Adipose tissue (tissue), 3 donors: ENCODE data around the gene STK32C. TPM values are rescaled to one million over a fixed set of nuclear protein-coding genes. Genes with fewer than 3 reads are reported as not detected.
"Not testable (repeated sequence)": the region's sequence is repeated elsewhere in the genome, so short reads cannot be mapped to it uniquely, and the experiment has no call there.

ENCODE experiments used
- H3K27ac ChIP-seq: one replicate; pipeline ENCODE4 v1.5.1; 2013; ENCODE audit warnings: low read depth, low read length
- WGBS, 3 donors: extraction: QIAGEN DNeasy Blood & Tissue Kit; methylation state at CpG; one replicate each; pipeline ENCODE4 v1.1.7; 2013; 5-methylcytosine and 5-hydroxymethylcytosine counted together
- polyA plus RNA-seq, 3 donors: library from polyadenylated mRNA; stranded (reverse); fragments of 200-250 nt; gene quantifications; one replicate each; pipeline ENCODE4 v1.2.3, GENCODE V29; 2013
- donor health status: healthy with polysubstance abuse.
- donor health status: Bipolar disorder and iron deficiency.
- donor health status: healthy.

STK32C gene
- polyA plus RNA-seq, 3 donors, result 7.0 to 12.1 (median 7.2) TPM

DNA sequence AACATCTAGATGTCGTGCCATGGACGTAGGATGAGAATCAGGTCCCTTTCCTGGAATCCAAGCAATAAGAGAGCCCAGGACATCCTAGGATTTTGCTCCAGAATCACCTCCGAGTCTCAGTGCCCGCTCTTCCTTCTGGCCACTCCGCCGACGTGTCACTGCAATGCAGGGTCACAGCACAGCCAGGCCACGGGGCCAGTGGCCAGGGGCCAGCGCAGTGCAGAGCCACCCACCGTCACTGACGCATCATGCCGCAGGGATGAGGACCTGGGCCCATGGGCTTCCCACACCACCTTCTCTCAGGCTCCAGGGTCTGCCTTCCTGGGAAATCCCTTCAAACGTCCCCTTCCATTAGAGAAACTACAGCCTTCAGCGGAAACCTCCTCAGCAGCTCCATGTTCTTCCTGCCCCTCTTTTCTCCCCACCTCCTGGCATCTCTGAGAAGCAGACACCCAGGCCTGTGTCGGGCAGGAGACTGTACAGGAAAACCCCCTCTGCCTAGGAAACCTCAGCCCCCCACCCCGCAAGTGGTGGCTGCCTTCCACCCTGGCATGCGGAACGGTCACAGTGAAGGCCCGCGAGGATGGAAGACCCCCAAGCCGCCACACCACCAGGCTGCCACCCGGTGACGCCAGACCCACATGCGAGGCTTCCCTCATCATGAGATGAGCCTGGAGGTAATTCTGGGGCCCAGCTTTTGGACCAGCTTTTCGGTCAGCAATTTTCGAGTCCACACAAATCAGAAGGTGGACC is 32.1 kb downstream of the STK32C start:
- 93 to 94% (median 94%) methylated on average over 26 of the region's 26 CpGs for WGBS, 3 donors
- no peak overlapping the region for H3K27ac ChIP-seq

DNA sequence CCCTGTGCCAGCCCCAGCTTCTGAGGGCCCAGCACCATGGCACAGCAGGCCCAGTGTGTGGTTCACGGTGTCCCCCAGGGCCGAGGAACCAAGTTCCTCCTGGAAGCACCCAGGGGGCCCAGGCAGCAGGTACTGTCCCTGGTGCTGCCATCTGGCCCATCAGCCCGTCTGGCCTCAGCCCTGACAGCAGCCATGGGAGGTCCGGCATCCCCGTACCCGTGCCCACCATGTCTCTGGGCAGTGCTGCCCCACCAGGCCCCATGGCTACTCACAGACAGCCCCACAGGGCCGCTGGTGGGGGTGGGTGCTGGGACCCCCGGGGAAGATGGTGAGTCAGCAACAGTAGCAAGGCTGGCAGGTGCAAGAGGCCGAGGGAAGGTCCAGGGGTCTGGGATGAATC is 32.8 kb downstream of the STK32C start:
- 88 to 90% (median 88%) methylated on average over 9 of the region's 9 CpGs for WGBS, 3 donors
- H3K27ac ChIP-seq, result no peak overlapping the region

DNA sequence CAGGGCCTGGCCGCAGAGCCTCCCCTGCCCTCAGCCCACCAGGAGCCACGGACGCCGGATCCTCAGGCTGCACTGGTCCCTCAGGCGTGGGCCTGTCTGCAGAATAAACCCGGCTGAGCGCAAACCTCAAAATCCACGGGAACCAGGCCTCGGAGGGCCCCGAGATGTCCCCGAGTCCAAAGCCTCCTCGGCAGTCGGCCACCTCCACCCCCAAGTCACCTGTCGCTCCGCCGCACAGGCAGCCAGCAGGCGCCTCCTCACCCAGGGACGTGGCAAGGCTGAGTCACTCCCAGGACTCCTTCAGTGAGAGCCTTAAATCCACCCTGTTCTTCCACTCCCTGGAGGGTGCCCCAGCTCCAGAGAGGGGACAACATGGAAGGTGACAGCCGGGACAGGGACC is 33.2 kb downstream of the STK32C start:
- H3K27ac ChIP-seq, result no peak overlapping the region
- 89 to 96% (median 94%) methylated on average over 19 of the region's 19 CpGs for WGBS, 3 donors

DNA sequence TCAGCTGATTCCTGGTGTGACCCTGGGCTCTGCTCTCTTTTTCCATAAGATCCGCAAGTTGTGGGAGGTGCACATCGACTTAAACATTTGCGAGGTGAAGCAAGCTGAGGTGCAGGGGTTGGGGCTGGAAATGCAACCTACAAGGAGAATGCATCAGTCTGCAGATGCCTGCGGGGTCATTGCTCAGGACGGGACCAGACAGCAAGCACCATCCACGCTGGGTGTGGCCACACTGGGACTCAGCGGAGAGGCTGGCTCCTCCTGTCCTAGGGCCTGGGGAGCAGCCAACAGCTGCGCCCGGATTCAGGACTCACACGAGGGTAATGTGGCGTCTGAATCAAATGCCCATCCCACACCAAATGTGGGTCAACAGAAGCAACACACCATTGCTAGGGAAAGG is 33.8 kb downstream of the STK32C start:
- H3K27ac ChIP-seq, result no peak overlapping the region
- 77 to 94% (median 89%) methylated on average over 11 of the region's 11 CpGs for WGBS, 3 donors

DNA sequence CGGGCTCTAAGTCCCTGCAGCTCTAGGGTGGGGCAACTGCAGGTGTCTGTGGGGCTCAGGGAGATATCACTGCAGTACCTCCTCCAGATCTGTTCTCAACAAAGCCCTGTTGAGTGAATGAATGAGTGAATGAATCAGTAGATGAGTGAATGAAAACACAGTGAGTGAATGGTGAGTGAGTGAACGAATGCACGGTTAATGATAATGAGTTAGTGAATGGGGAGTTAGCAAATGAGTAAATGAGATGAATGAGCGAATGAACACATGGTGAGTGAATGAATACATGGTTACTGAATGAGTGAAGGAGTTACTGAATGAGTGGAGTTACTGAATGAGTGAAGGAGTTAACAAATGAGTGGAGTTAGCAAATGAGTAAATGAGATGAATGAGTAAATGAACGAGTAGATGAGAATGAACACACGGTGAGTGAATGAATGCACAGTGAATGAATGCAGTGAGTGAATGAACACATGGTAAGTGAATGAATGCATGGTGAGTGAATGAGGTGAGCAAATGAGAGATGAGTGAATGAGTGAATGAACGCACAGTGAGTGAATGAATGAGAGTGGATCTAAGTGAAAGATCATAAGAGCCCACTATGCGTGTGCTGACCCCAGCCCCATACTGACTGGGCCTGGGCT is 34.3 kb downstream of the STK32C start:
- WGBS, 3 donors, result 87 to 93% (median 90%) methylated on average over 8 of the region's 8 CpGs
- no peak overlapping the region for H3K27ac ChIP-seq

DNA sequence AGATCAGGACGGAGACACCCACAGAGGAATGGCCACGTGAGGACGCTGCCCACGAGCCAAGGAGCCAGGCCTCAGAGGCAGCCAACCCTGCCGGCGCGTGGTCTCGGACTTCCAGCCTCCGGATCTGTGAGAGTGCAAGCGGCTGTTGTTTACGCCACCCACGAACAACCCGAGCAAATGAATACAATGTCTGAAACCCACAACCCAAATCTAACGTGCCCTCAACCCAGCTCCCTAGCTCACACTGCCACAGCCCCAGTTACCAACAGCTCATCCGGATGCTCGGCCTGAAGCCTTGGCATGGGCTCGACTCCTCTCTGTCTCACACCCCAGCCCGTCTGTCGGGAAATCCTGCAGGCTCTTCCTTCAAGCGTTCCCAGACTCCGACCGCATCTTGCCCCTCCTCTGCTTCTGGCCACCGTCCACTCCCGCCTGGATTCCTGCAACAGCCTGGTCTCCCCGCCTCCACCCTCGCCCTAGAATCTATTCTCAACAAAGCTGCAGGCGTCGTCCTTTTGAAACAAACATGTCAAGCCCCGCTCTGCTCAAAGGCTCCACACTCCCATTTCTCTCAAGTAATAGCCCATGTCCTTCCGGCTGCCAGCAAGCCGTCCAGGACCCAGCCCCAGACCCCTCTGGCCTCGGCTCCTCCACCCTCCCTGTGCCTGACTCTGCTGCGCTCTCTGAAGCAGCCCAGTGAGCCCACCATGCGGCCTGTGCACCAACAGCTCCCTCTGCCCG is 35.3 kb downstream of the STK32C start:
- 58 to 74% (median 59%) methylated on average over 35 of the region's 35 CpGs for WGBS, 3 donors
- no peak overlapping the region for H3K27ac ChIP-seq

DNA sequence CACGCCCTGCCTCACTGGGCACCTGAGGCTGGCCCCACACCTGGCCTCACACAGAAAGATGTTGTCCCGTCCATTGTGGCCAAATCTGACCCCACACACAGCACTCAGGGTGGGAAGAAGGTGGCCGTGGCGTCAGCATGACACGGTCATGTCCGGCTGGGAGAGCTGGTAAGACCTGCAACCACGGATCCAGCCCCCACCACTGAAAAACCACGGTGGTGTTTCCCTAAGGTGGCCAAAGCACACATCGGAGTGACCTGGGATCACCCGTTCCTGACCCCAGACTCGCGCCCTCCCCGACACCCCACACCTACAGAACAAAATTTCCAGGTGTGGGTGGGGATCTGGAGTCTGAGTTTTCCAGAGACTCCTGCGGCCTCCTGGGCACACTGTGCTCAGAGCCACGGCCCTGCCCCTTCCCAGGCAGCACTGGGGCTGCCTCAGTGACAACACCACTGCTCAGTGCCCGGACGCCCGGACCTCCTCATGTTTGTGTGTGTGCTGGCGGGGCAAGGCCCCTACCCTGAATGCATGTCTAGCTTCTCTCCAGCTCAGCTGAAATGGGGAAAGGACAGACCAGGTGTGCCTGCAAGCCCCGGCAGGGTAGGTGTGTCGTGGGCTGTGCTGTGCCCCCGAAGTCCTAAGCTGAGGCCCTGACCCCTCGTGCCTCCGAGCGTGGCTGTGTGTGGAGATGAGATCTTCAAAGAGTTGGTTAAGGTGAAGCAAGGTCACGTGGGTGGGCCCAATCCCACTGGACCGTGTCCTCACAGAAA is 36.1 kb downstream of the STK32C start:
- 81 to 85% (median 85%) methylated on average over 27 of the region's 27 CpGs for WGBS, 3 donors
- no peak overlapping the region for H3K27ac ChIP-seq

DNA sequence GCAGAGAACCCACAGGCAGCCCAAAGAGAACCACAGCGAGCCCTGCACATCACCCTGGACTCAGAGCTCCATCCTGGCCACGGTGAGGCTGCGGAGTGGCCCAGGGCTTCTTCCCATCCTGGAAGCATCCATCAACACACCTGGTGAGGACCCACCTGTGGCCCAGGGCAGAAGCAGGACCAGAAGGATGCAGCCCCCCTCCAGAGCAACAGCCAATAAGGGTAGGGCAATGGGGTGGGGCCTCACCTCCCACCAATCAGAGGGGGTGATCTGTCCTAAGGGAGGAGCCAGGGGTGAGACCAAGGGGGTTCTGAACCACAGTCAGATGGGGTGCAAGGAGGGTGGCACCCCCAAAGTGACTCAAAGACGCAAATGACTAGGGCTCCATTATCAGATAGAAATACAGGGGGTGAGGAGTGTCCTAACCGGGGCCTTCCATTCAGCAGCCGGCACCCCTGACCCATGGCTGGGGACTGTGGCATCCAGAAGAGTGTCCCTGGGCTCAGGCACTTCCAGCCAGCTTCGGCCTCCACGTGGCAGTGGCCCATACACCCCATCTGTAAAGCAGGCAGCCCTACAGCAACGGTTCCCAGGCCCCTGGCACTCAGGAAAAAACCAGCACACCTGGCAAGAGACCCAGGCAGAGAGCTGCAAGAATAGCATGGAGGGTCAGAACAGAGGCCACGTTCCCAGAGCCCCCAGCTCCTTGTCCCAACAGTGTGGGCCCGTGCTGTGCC is 36.9 kb downstream of the STK32C start:
- no peak overlapping the region for H3K27ac ChIP-seq
- WGBS, 3 donors, result 84 to 94% (median 85%) methylated on average over 11 of the region's 11 CpGs

DNA sequence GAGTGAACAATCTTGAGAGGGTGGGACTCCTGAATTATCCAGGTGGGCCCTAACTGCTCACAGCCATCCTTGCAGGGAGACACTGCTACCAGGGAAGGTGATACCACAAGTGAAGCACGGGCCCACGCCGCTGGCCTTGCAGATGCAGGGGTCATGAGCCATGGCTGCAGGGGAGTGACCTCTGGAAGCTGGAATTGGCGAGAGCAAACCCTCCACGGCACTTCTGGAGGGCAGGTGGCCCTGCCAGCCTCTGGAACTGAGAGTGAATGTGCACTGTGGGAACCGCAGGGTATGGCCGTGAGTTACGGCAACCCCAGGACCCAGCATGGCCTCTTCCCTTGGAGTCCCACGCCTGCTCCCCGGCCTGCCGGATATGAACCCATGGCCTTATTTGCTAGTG is 37.5 kb downstream of the STK32C start:
- no peak overlapping the region for H3K27ac ChIP-seq
- 93 to 97% (median 93%) methylated on average over 11 of the region's 11 CpGs for WGBS, 3 donors

DNA sequence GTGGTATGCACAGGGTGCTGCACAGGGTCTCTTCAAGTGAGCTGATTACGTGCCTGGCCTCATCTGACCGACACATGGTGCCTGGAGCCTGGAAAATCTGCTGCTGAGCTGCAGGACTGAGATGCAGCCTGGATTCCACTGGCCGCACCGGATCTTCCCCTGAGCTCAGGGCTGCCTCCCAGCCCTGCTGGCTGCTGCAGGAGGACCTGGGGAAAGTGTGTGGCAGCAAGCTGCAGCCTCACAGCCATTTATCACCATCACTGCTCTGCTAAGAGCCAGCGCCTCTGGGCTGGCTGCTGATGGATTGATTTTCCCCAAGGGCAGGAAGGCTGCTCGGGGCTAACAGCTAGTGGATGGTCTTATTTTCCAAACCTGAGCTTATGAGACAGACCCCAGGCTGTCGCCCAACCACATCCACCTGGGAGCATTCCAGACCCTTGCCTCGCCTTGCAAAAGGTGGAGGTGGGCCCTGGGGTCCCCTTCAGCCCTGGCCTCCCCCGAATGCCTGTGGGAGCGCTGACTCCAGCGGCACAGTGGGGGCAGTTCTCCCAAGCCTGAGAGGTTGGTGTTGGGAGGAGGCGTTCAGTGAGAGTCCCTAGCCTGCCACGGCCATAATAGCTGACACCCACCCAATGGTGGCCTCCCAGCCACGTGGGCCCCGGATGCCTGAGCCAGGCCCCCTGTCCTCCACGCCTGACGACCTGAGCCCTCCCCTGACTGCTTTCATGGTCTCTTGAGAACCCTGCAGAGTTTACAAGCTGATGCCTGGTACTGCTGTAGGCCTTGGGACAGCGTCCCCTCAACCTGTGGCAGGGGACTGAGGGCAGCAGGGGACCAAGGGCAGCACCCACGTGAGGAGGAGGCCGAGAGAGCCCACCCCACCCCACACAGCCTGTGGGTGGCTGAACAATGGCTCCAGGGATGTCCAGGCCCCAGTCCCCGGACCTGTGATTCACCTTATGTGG is 38.2 kb downstream of the STK32C start:
- 73 to 84% (median 83%) methylated on average over 21 of the region's 21 CpGs for WGBS, 3 donors
- no peak overlapping the region for H3K27ac ChIP-seq

DNA sequence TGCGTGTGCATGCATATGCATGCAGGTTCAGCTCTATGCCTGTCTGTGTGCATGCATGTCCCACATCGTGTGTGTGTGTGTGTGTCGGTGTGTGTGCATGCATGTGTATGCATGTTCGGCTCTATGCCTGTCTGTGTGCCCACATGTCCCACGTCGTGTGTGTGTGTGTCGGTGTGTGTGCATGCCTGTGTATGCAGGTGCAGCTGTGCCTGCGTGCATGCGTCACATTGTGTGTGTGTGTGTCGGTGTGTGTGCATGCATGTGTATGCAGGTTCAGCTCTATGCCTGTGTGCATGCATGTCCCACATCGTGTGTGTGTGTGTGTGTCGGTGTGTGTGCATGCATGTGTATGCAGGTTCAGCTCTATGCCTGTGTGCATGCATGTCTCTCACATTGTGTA is 39.8 kb downstream of the STK32C start:
- H3K27ac ChIP-seq, result not testable (repeated sequence)
- WGBS, 3 donors, result 90 to 96% (median 91%) methylated on average over 12 of the region's 12 CpGs

DNA sequence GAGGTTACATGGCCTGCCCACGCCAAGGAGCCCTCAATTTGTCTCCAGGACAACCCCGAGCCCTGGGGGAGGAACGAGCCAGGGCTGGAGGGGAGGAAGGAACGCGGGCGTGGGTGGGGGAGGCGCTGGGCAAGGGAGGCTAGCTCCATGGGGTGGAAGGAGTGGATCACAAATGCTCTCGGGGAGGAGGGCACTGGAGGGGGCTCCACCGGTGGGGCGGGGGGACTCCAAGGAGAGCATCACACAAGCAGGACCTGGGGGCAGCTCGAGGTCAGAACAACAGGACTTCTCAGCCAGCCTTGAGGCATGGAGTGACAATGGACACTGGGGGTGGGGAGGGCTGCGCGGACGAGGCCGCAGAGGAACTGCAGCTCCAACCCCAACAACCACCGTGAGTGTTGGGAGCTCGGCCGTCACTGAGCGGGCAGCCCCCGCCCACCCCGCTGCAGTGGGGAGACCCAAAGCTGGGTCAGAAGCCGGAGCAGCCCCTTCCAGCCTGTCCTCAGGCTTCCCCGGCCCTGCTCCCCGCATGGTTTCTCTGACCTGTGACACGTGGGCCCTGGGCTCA is 41.1 kb downstream of the STK32C start:
- WGBS, 3 donors, result 29 to 38% (median 30%) methylated on average over 23 to 25 of the region's 25 CpGs
- H3K27ac ChIP-seq, result no peak overlapping the region

DNA sequence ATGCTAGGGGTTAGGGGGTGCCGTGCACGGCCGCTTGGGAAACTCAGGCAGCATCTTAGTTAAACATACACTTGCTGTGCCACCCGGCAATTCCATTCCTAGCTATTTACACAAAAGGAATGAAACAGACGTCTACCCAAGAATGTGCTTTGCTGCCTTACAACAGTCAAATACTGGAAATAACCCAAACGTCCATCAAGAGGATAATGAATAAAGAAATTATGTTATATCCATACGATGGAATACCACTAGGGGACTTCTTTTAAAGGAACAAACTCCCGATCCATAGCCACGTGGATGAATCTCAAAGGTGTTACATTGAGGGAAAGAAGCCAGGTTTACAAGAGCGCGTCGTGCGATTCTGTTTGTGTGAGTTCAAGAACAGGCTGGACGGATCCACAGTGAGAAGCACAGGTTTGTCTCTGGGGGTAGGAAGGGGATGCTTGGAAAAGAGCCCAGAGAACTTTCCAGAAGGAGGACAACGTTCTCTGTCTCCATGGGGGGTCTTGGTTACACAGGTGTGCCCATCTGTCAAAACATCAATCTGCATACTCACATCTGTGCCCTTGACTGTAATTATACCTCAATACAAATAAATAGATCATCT is 41.8 kb downstream of the STK32C start:
- no peak overlapping the region for H3K27ac ChIP-seq

DNA sequence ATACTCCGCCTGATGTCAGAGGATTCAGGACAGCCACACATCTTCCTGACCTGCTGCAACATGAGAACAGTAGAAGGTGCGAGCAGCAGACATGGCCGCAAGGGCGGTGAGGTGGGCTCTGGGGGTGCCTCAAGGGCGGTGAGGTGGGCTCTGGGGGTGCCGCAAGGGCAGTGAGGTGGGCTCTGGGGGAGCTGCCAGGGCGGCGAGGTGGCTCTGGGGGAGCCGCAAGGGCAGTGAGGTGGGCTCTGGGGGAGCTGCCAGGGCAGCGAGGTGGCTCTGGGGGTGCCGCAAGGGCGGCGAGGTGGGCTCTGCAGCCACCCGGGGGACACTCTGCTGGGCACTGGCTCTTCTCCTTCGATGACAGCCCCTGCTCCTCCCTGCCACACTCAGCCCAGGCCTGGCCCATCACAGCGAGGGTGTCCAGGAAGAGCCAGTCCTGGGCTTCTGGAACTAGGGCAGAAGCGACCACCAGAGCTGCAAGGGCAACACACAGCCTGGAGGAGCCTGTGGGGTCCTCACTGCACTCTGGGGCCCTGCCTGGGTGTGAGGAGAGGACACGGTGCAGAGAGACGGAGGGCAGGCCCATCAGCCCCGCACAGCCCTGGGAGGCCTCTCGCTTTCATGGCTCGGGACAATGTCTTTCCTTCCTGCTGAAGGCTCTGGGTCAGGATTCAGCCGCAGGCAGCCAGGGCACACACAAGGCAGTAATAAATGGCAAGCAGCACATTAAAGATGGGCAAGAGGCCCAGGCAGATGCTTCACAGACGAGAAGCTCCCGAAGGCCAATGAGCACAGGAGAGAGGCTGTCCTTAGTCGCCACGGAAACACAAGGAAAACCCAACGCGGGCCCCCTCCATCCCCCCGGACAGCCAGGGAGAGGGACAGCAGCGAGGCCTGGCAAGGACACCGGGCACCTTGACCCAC is 42.5 kb downstream of the STK32C start:
- H3K27ac ChIP-seq, result no peak overlapping the region
- 57 to 70% (median 70%) methylated on average over 30 to 32 of the region's 32 CpGs for WGBS, 3 donors

More for the DNA sequence above, 41.8 kb downstream of the STK32C start:
- 21 to 59% (median 58%) methylated on average over 15 of the region's 15 CpGs for WGBS, 3 donors

DNA sequence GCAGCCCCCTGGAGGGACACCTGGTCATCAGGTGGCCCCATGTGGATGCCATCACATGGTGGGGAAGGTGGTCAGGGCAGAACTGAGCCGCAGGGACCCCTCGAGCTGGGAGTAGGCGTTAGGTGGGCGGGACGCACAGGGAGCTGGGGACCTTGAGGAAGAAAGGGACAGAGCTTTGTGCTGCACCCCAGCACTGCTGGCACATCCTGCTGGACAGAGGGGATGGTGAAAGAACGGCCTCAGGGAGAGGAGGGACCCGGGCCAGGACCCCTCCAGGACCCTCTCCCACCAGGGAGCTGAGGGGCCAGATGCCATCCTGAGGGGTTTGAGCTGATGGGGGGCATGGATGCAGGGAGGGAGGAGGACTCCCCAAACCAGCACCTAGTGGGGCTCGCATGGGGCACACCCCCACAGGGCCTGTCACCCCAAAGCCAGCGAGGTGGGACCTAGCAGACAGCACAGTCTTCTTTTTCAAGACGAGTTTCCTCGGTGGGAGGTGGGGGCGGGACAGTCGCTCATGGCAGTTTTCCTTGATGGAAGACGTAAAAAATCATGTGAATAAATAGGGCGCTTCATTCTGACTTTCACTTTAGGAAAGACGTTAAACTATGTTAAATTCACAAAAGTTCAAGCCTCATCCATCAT is 43.3 kb downstream of the STK32C start:
- H3K27ac ChIP-seq, result no peak overlapping the region
- WGBS, 3 donors, result 80 to 84% (median 82%) methylated on average over 16 of the region's 16 CpGs
